SK-N-SH (cell line): ENCODE results near the gene C1orf210.

Source experiments
- CTCF ChIP-seq: fragments of 200-600 bp; sonication (generic); IDR thresholded peaks from 2 replicates; pipeline ENCODE4 v1.6.1; 2017; ENCODE audit warnings: antibody characterized with exemption, mild to moderate bottlenecking, moderate library complexity
- IRF3 ChIP-seq: fragments of 150-350 bp; IDR thresholded peaks from 2 replicates; pipeline ENCODE4 v1.6.1; 2016; ENCODE audit warnings: mild to moderate bottlenecking, low read depth, low read length
- POLR2AphosphoS5 ChIP-seq: IDR thresholded peaks from 2 replicates; pipeline ENCODE4 v1.6.1; 2012; ENCODE audit warnings: low read depth, low read length
- RFX5 ChIP-seq: IDR thresholded peaks from 2 replicates; pipeline ENCODE4 v1.6.1; 2012; ENCODE audit warnings: mild to moderate bottlenecking, improper control_type of control experiment, low read length
- SMC3 ChIP-seq: IDR thresholded peaks from 2 replicates; pipeline ENCODE4 v1.6.1; 2012; ENCODE audit warnings: low read depth, low read length, improper control_type of control experiment
- TEAD4 ChIP-seq: IDR thresholded peaks from 2 replicates; pipeline ENCODE4 v1.4.0; 2012; ENCODE audit warnings: mild to moderate bottlenecking, borderline replicate concordance; ENCODE audit not compliant: insufficient read depth

GRCh38 chr1:43324810-43325209, 39.4 kb upstream of the C1orf210 start:
- TF ChIP-seq POLR2AphosphoS5 (no peak), CTCF (no peak), SMC3 (no peak), TEAD4 (no peak), RFX5 (no peak), IRF3 (no peak)
